Testis (tissue), 2 donors: ENCODE data around the gene PRKCA.

Experiments
- CTCF ChIP-seq, 3 experiments: fragments of 450-650 bp in 2 of 3; fragments of 200-600 bp in 1 of 3; sonication (generic) in 1 of 3; IDR thresholded peaks; one replicate each; pipeline ENCODE4 v1.5.1; 2016 to 2019; ENCODE audit warnings: antibody characterized with exemption in 3 of 3, mild to moderate bottlenecking in 2 of 3, moderate library complexity in 1 of 3
- POLR2A ChIP-seq: fragments of 450-650 bp; IDR thresholded peaks from one replicate; pipeline ENCODE4 v1.6.1; 2017; ENCODE audit warnings: antibody characterized with exemption, mild to moderate bottlenecking, moderate library complexity

GRCh38 chr17:66630828-66631472 lies 328.5 kb downstream of the PRKCA start:
- no peak for TF ChIP-seq CTCF (IDR thresholded peaks at IDR 0.05)
- no peak for TF ChIP-seq POLR2A
